Lung (tissue), 12 donors: ENCODE results near the gene GSDME. TPM values are rescaled to one million over a fixed set of nuclear protein-coding genes. Genes with fewer than 3 reads are reported as not detected.
A peak's percentile ranks its signal among the peaks of the same experiment; 100 is the strongest.

Experiments
- ATAC-seq: fragments of 200-7000 bp; cut with Tn5 transposase; one replicate; pipeline ENCODE4 v1.9.1; 2020; ENCODE audit warnings: moderate number of reproducible peaks; ENCODE audit not compliant: insufficient read depth, low FRiP score
- DNase-seq, 3 donors: peaks; one replicate each; pipeline ENCODE4 v3.0.0-alpha.2; 2013 to 2017
- H3K27ac ChIP-seq, 2 donors: one replicate each; pipeline ENCODE4 v1.5.1; 2013; ENCODE audit warnings: mild to moderate bottlenecking in 2 of 2, moderate library complexity in 2 of 2, control low read depth in 1 of 2, inconsistent platforms in 1 of 2, low read depth in 1 of 2, low read length in 1 of 2
- H3K27me3 ChIP-seq, 3 donors: one replicate each; pipeline ENCODE4 v1.5.1; 2013; ENCODE audit warnings: low read length in 2 of 3; ENCODE audit not compliant: control insufficient read depth in 3 of 3, insufficient read depth in 3 of 3
- H3K36me3 ChIP-seq, 4 donors: one replicate each; pipeline ENCODE4 v1.5.1; 2013; ENCODE audit warnings: low read length in 4 of 4, mild to moderate bottlenecking in 1 of 4, moderate library complexity in 1 of 4; ENCODE audit not compliant: control insufficient read depth in 4 of 4, insufficient read depth in 4 of 4
- H3K4me1 ChIP-seq, 5 donors: one replicate each; pipeline ENCODE4 v1.5.1; 2013; ENCODE audit warnings: low read length in 5 of 5, mild to moderate bottlenecking in 2 of 5, moderate library complexity in 1 of 5; ENCODE audit not compliant: control insufficient read depth in 5 of 5, insufficient read depth in 5 of 5
- H3K4me3 ChIP-seq: one replicate; pipeline ENCODE4 v1.5.1; 2013; ENCODE audit warnings: mild to moderate bottlenecking, control low read depth, moderate library complexity
- H3K9ac ChIP-seq, 2 donors: one replicate each; pipeline ENCODE4 v1.5.1; 2013; ENCODE audit warnings: low read length in 2 of 2, control low read depth in 1 of 2; ENCODE audit not compliant: insufficient read depth in 1 of 2
- H3K9me3 ChIP-seq, 4 donors: one replicate each; pipeline ENCODE4 v1.5.1; 2013; ENCODE audit warnings: low read length in 3 of 4, mild to moderate bottlenecking in 1 of 4, moderate library complexity in 1 of 4; ENCODE audit not compliant: control insufficient read depth in 4 of 4, insufficient read depth in 3 of 4
- CTCF ChIP-seq: IDR thresholded peaks from 2 replicates; pipeline ENCODE4 v1.5.1; 2012; ENCODE audit warnings: mild to moderate bottlenecking; ENCODE audit errors: control extremely low read depth, extremely low read depth
- WGBS, 2 donors: extraction: QIAGEN DNeasy Blood & Tissue Kit; methylation state at CpG; one replicate each; pipeline ENCODE4 v1.1.7; 2013; 5-methylcytosine and 5-hydroxymethylcytosine counted together
- polyA plus RNA-seq, 2 donors: library from polyadenylated mRNA; stranded (reverse); fragments of 200-250 nt; gene quantifications; one replicate each; pipeline ENCODE4 v1.2.1, GENCODE V29; 2013
- total RNA-seq, 2 donors: library from RNA; depleted of rRNA in 1 of 2; stranded (reverse); fragments of >200 nt in 1 of 2; gene quantifications; one replicate each; pipeline ENCODE4 v1.2.1, GENCODE V29; 2014 to 2021
- donor health status: control.
- donor health status: control.
- donor health status: Bipolar disorder and iron deficiency.
- donor health status: healthy.
- donor health status: DM: yes; HTN: yes; CAD: no.

GSDME gene
- total and polyA plus RNA-seq, 4 donors, result 3.0 to 16.6 (median 11.4) TPM

DNA sequence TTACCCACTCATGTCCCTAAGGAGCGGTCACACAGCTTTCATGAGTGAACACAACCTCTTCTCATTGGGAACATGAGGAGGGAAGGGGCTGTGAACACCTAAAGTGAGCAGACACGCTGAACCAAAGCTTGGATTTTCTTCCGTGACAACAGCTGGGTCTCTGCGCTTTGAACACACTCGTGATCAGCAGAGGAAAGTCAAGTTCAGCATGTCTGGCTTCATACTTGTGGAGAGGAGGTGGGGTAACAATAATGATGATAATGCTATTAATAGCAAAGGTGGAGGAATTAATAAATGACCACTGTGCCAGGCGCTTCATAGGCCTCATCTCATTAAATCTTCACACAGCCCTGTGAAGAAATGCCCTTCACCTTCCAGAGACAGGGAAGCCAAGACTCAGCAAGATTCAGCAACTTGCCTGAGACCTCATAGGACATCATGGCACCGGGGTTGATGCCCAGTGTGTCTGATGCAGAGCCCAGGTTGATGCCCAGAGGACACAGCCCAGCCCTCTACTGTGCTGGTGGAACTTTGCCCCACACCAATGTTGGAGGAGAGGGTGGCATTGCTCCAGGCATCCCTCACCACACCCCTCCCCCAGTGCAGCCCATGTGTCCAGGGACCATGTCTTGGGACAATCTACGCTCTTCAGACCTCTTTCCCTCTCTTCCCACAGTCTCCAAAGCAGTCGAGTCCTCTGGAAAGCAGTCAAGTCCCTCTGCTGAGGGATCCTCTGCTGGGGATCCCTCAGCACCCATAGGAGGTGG lies 40.6 kb downstream of the GSDME start:
- Histone ChIP-seq H3K27ac (no peak overlapping the region), H3K9me3 (no peaks in the 10 kb centered on the region), H3K36me3 (peaks cover 0 to 2% (median 0%) of the 10 kb centered on the region in 4 donors), H3K27me3 (no peaks in the 10 kb centered on the region), H3K4me1 (no peaks in the 10 kb centered on the region), H3K4me3 (no peak overlapping the region), H3K9ac (no peak overlapping the region)
- no peak for TF ChIP-seq CTCF
- ATAC-seq, result no peak
- 90 to 96% methylated on average over 9 of the region's 9 CpGs for WGBS, 2 donors
- no peak for DNase-seq

DNA sequence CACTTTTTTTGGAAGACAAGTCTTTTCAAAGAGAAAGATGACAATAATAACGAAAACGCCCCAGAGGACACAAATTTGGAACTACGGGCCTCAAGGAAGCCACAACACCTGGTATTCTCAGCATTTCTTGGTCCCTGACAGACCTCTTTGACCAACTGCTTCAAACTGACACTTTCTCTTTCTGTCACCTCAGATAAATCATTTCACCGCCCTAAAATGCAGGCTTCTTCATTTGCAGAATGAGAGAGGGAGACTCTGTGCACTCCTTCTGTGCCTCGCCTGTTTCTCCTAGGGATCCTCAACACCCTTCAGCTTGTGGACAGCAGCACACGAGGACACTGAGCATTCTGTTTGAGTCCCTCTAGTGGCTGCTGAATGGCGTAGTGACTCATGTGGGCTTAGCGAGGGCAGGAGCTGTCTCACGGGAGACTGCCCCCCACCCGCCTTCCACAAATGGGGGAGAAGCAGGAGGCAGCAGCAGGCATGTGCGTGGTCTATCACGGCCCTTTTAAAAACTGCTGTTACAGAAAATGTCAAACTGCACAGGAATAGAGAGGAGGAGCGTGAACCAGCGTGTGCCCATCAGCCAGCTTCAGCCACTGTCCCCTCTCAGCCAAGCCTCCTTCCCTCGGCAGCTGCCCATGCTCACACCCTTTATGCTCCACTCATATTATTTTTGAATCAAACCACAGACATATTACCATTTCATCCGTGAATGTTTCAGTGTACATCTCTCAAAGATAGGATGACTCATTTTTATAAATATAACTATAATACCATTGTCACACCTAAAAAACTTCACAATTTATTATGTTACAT lies 41.4 kb downstream of the GSDME start:
- DNase-seq, result peak in 2 of 3 donors; percentile 26 to 44
- no peak overlapping the region for H3K4me3 ChIP-seq
- no peaks in the 10 kb centered on the region for H3K4me1 ChIP-seq
- peaks cover 0 to 2% (median 0%) of the 10 kb centered on the region in 4 donors for H3K36me3 ChIP-seq
- no peak overlapping the region for H3K27ac ChIP-seq
- H3K27me3 ChIP-seq, result no peaks in the 10 kb centered on the region
- no peak overlapping the region for H3K9ac ChIP-seq
- ATAC-seq, result no peak
- H3K9me3 ChIP-seq, result no peaks in the 10 kb centered on the region
- 59 to 67% methylated on average over 16 of the region's 16 CpGs for WGBS, 2 donors
- TF ChIP-seq CTCF, result no peak

GRCh38 chr7:24715171-24715570 lies 42.1 kb downstream of the GSDME start:
- WGBS, 2 donors, result 86 to 89% methylated on average over 2 of the region's 2 CpGs
- Histone ChIP-seq H3K36me3 (peaks cover 0 to 2% (median 0%) of the 10 kb centered on the region in 4 donors), H3K27ac (no peak overlapping the region), H3K27me3 (no peaks in the 10 kb centered on the region), H3K4me1 (no peaks in the 10 kb centered on the region), H3K9ac (no peak overlapping the region), H3K4me3 (no peak overlapping the region), H3K9me3 (no peaks in the 10 kb centered on the region)
- TF ChIP-seq CTCF, result no peak
- ATAC-seq (no peak), DNase-seq (no peak)
